GM12878 (cell line): ENCODE data around the gene VEGFA. TPM values are rescaled to one million over a fixed set of nuclear protein-coding genes. Genes with fewer than 3 reads are reported as not detected.

ENCODE experiments used
- ATAC-seq: fragments of 200-7000 bp; cut with Tn5 transposase; 3 replicates; pipeline ENCODE4 v1.9.1; 2020; ENCODE audit warnings: mild to moderate bottlenecking, moderate library complexity
- BruUV-seq: library from RNA; stranded (reverse); fragments of 400-500 nt; replicated peaks from 2 replicates; lab custom pipeline; 2021; lab: Mats Ljungman, UMichigan
- CTCF ChIA-PET: fragments of 300-600 bp; sonication (Branson Sonifier 250); formaldehyde crosslinking; extraction: SDS; loops from one replicate; lab custom pipeline; 2021; ENCODE audit warnings: inconsistent platforms; lab: Yijun Ruan, JAX
- POLR2A ChIA-PET: fragments of 350-600 bp; formaldehyde crosslinking; extraction: SDS; loops from one replicate; lab custom pipeline; 2021; ENCODE audit warnings: inconsistent platforms; lab: Charles Lee
- RAD21 ChIA-PET: fragments of 300-600 bp; sonication (Branson Sonifier 250); formaldehyde crosslinking; loops from one replicate; lab custom pipeline; 2023; ENCODE audit warnings: antibody characterized with exemption; ENCODE audit not compliant: unreplicated experiment; lab: Charles Lee
- SMC1A ChIA-PET: fragments of 300-600 bp; sonication (Branson Sonifier 250); formaldehyde crosslinking; loops from one replicate; lab custom pipeline; 2023; ENCODE audit not compliant: unreplicated experiment, uncharacterized antibody; lab: Charles Lee
- DNase-seq: peaks from one replicate; pipeline ENCODE4 v3.0.0-alpha.2; 2011; ENCODE audit warnings: low read depth, low spot score
- FAIRE-seq: peaks from 3 replicates; lab custom pipeline; 2011; peaks lifted over from hg19 to GRCh38; lab: Jason Lieb, UNC
- H2AFZ ChIP-seq: 2 replicates; pipeline ENCODE4 v1.6.0; 2011; ENCODE audit warnings: low read depth, low read length, control low read depth; ENCODE audit not compliant: control insufficient read depth
- H3K27ac ChIP-seq: 2 replicates; pipeline ENCODE4 v1.5.1; 2011; ENCODE audit warnings: control low read depth; ENCODE audit not compliant: control insufficient read depth, insufficient read depth
- H3K27me3 ChIP-seq, 2 experiments: replicated peaks in 1 of 2; 2 replicates each; pipeline versions ENCODE4 v1.6.0 to v1.6.1; 2011; ENCODE audit warnings: low read length in 1 of 2; ENCODE audit not compliant: control insufficient read depth in 2 of 2, insufficient read depth in 2 of 2
- H3K36me3 ChIP-seq, 2 experiments: 2 replicates each; pipeline ENCODE4 v1.5.1; 2011; ENCODE audit warnings: low read length in 1 of 2; ENCODE audit not compliant: control insufficient read depth in 2 of 2, insufficient read depth in 2 of 2
- H3K4me1 ChIP-seq: 2 replicates; pipeline ENCODE4 v1.6.1; 2011; ENCODE audit warnings: mild to moderate bottlenecking, low read length, moderate library complexity, mixed read lengths; ENCODE audit not compliant: control insufficient read depth, insufficient read depth
- H3K4me2 ChIP-seq: 2 replicates; pipeline ENCODE4 v1.6.0; 2011; ENCODE audit warnings: control low read depth; ENCODE audit not compliant: control insufficient read depth, insufficient read depth
- H3K4me3 ChIP-seq: fragments of 200-600 bp; sonication (generic); 2 replicates; pipeline ENCODE4 v1.5.1; 2016
- H3K79me2 ChIP-seq: 2 replicates; pipeline ENCODE4 v1.6.0; 2011; ENCODE audit warnings: low read length; ENCODE audit not compliant: control insufficient read depth, insufficient read depth
- H3K9ac ChIP-seq: 2 replicates; pipeline ENCODE4 v1.8.0; 2011; ENCODE audit warnings: low read length, control low read depth, mixed read lengths; ENCODE audit not compliant: control insufficient read depth, insufficient read depth
- H3K9me3 ChIP-seq: replicated peaks from 3 replicates; pipeline ENCODE4 v1.5.1; 2011; ENCODE audit warnings: mild to moderate bottlenecking, low read length; ENCODE audit not compliant: control insufficient read depth, insufficient read depth
- H4K20me1 ChIP-seq: 2 replicates; pipeline ENCODE4 v1.6.0; 2011; ENCODE audit not compliant: control insufficient read depth, insufficient read depth
- BACH1 ChIP-seq: fragments of 450-650 bp; IDR thresholded peaks from 2 replicates; pipeline ENCODE4 v1.6.1; 2017; ENCODE audit warnings: mild to moderate bottlenecking, borderline replicate concordance
- BHLHE40 ChIP-seq, 2 experiments: fragments of 450-650 bp in 1 of 2; IDR thresholded peaks; 2 replicates each; pipeline ENCODE4 v1.6.1; 2011 to 2017; ENCODE audit warnings: low read depth in 2 of 2, borderline replicate concordance in 1 of 2, improper control_type of control experiment in 1 of 2, low read length in 1 of 2, mild to moderate bottlenecking in 1 of 2
- BRCA1 ChIP-seq: IDR thresholded peaks from 2 replicates; pipeline ENCODE4 v1.6.1; 2011; ENCODE audit warnings: low read depth, low read length, improper control_type of control experiment
- CEBPB ChIP-seq, 2 experiments: fragments of 150-350 bp in 1 of 2; IDR thresholded peaks; 2 replicates each; pipeline ENCODE4 v1.6.1; 2012 to 2014; ENCODE audit warnings: low read depth in 2 of 2, low read length in 2 of 2, borderline replicate concordance in 1 of 2, inconsistent platforms in 1 of 2
- EP300 ChIP-seq, 2 experiments: fragments of 150-350 bp in 1 of 2; IDR thresholded peaks; 2 replicates each; pipeline ENCODE4 v1.6.1; 2011 to 2012; ENCODE audit warnings: low read depth in 2 of 2, low read length in 2 of 2, borderline replicate concordance in 1 of 2, improper control_type of control experiment in 1 of 2, inconsistent platforms in 1 of 2; ENCODE audit not compliant: control insufficient read depth in 1 of 2
- MEF2B ChIP-seq: fragments of 450-650 bp; IDR thresholded peaks from 2 replicates; pipeline ENCODE4 v1.6.1; 2018; ENCODE audit warnings: mild to moderate bottlenecking, moderate library complexity; ENCODE audit not compliant: partially characterized antibody, poor library complexity, severe bottlenecking
- MYB ChIP-seq: fragments of 150-350 bp; IDR thresholded peaks from 2 replicates; pipeline ENCODE4 v1.6.1; 2014; ENCODE audit warnings: mild to moderate bottlenecking, low read depth, low read length, borderline replicate concordance
- NBN ChIP-seq: fragments of 450-650 bp; IDR thresholded peaks from 2 replicates; pipeline ENCODE4 v1.6.1; 2016
- POLR2AphosphoS5 ChIP-seq: IDR thresholded peaks from 2 replicates; pipeline ENCODE4 v1.6.1; 2011; ENCODE audit warnings: mild to moderate bottlenecking, low read length, inconsistent platforms
- RCOR1 ChIP-seq: conservative IDR thresholded peaks from 2 replicates; pipeline ENCODE4 v1.6.1; 2012; ENCODE audit warnings: low read depth, low read length, improper control_type of control experiment
- SIX5 ChIP-seq: IDR thresholded peaks from 2 replicates; pipeline ENCODE4 v1.6.1; 2011; ENCODE audit warnings: mild to moderate bottlenecking, low read depth, low read length, moderate library complexity; ENCODE audit not compliant: severe bottlenecking
- SMARCA5 ChIP-seq: fragments of 450-650 bp; IDR thresholded peaks from 2 replicates; pipeline ENCODE4 v1.6.1; 2017; ENCODE audit warnings: mild to moderate bottlenecking
- STAT1 ChIP-seq: fragments of 450-650 bp; conservative IDR thresholded peaks from 2 replicates; pipeline ENCODE4 v1.6.1; 2014; ENCODE audit warnings: antibody characterized with exemption, mild to moderate bottlenecking
- TCF12 ChIP-seq: IDR thresholded peaks from 2 replicates; pipeline ENCODE4 v1.6.1; 2011; ENCODE audit warnings: low read depth, mild to moderate bottlenecking, low read length
- ZSCAN29 ChIP-seq: fragments of 450-650 bp; IDR thresholded peaks from 2 replicates; pipeline ENCODE4 v1.6.1; 2017; ENCODE audit warnings: mild to moderate bottlenecking, moderate library complexity
- WGBS: methylation state at CpG from one replicate; pipeline ENCODE4 v1.1.6; 2016; ENCODE audit warnings: low lambda C conversion rate; ENCODE audit not compliant: insufficient replicate concordance, insufficient coverage; ENCODE audit errors: missing lambda C conversion rate; 5-methylcytosine and 5-hydroxymethylcytosine counted together
- in situ Hi-C: fragments of 300-500 bp; cut with MboI; formaldehyde crosslinking; loops from 9 replicates; pipeline ENCODE4 v1.14.3; 2018; ENCODE audit warnings: mixed read lengths
- intact Hi-C: fragments of 100-400 bp; cut with micrococcal nuclease; formaldehyde crosslinking; loops from one replicate; pipeline ENCODE4 v1.14.2; 2022; ENCODE audit not compliant: unreplicated experiment
- polyA plus RNA-seq, 11 experiments: library from polyadenylated mRNA; depleted of rRNA in 4 of 11; unstranded in 6 of 11; stranded (reverse) in 5 of 11; fragments of >200 nt; fragmentation: Nextera tagmentation in 4 of 11; fragmentation: Illumina TruSeq in 1 of 11; extraction: Ambion mirVana in 4 of 11; extraction: Trizol in 1 of 11; gene quantifications; 1 replicate in 1 of 11; 2 replicates in 10 of 11; pipeline versions ENCODE4 v1.2.1 to v1.2.3, GENCODE V29; 2011 to 2016; ENCODE audit warnings: inconsistent platforms in 2 of 11, missing spikeins in 2 of 11, low read depth in 1 of 11
- total RNA-seq, 4 experiments: library from RNA; depleted of rRNA in 3 of 4; stranded (reverse); fragments of >200 nt in 3 of 4; fragmentation: Illumina TruSeq in 1 of 4; extraction: Trizol in 1 of 4; gene quantifications; 2 replicates each; pipeline versions ENCODE4 v1.2.1 to v1.2.3, GENCODE V29; 2013 to 2021
- TF ChIP-seq, protein P1 (sequence below): fragments of 450-650 bp; IDR thresholded peaks from 2 replicates; pipeline ENCODE4 v1.6.1; 2017; ENCODE audit warnings: mild to moderate bottlenecking, moderate library complexity
- TF ChIP-seq, protein P2 (sequence below): IDR thresholded peaks from 2 replicates; pipeline ENCODE4 v1.6.1; 2012; ENCODE audit warnings: mild to moderate bottlenecking, low read depth, low read length

VEGFA gene
- total and polyA plus RNA-seq, 10 of the 15 experiments (the other 5 are each of a cell fraction or from before 2014, with no cell fraction given) = 0.96 to 140 (median 16.9) TPM

DNA sequence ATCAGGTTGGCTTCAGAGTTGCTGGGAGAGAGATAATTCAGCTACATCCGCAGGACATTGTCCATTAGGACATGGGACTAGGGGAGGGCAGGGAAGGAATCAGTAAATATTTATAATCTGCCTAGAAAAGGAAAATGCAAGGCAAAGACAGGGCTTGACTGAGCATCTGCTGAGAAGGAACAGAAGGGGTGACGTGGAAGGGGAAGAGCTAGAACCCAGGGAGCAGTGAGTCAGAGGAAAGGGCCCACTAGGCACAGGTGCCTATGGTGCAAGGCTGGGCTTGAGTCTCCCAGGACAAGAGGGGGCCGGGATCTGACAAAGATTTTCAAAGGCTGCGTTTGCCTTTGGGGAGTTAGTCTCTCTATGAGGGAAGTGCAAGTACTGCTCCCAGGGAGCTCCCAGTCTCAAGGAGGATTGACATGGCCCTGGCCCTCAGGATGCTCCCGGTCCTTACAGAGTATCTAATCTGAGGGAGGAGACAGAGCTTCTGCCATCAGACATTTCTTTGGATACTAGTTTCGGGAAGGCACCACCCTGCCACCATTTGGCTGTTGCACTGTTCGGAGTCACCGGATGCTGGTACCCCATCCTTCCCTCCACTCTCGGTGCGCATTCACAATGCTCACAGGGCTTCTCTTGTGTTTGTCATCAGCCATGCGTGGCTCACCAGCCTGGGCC is 21.9 kb downstream of the VEGFA start:
- no peak for DNase-seq
- no peak overlapping the region for H3K27ac ChIP-seq
- ChIA-PET CTCF (interaction anchor here (1.0 kb wide), 1 partner anchor 10 kb away, joined by 3 read pairs; no protein-coding TSS in a partner anchor), POLR2A (no interaction called here), RAD21 (no interaction called here), SMC1A (no interaction called here)
- no peak overlapping the region for H3K4me3 ChIP-seq
- WGBS = 43% methylated on average over 11 of the region's 11 CpGs
- TF ChIP-seq ZSCAN29 = no peak
- no peak for TF ChIP-seq BRCA1
- TF ChIP-seq EP300 (IDR thresholded peaks at IDR 0.05; ENCODE audit: borderline replicate concordance in 1 of 2, control insufficient read depth in 1 of 2, low read depth in 2 of 2, low read length in 2 of 2) = no peak
- no peak for TF ChIP-seq MYB
- TF ChIP-seq, protein P1, sequence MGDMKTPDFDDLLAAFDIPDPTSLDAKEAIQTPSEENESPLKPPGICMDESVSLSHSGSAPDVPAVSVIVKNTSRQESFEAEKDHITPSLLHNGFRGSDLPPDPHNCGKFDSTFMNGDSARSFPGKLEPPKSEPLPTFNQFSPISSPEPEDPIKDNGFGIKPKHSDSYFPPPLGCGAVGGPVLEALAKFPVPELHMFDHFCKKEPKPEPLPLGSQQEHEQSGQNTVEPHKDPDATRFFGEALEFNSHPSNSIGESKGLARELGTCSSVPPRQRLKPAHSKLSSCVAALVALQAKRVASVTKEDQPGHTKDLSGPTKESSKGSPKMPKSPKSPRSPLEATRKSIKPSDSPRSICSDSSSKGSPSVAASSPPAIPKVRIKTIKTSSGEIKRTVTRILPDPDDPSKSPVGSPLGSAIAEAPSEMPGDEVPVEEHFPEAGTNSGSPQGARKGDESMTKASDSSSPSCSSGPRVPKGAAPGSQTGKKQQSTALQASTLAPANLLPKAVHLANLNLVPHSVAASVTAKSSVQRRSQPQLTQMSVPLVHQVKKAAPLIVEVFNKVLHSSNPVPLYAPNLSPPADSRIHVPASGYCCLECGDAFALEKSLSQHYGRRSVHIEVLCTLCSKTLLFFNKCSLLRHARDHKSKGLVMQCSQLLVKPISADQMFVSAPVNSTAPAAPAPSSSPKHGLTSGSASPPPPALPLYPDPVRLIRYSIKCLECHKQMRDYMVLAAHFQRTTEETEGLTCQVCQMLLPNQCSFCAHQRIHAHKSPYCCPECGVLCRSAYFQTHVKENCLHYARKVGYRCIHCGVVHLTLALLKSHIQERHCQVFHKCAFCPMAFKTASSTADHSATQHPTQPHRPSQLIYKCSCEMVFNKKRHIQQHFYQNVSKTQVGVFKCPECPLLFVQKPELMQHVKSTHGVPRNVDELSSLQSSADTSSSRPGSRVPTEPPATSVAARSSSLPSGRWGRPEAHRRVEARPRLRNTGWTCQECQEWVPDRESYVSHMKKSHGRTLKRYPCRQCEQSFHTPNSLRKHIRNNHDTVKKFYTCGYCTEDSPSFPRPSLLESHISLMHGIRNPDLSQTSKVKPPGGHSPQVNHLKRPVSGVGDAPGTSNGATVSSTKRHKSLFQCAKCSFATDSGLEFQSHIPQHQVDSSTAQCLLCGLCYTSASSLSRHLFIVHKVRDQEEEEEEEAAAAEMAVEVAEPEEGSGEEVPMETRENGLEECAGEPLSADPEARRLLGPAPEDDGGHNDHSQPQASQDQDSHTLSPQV = no peak
- TF ChIP-seq STAT1 = no peak
- TF ChIP-seq CEBPB (IDR thresholded peaks at IDR 0.05; ENCODE audit: borderline replicate concordance in 1 of 2, low read depth in 2 of 2, low read length in 2 of 2) = no peak
- TF ChIP-seq, protein P2, sequence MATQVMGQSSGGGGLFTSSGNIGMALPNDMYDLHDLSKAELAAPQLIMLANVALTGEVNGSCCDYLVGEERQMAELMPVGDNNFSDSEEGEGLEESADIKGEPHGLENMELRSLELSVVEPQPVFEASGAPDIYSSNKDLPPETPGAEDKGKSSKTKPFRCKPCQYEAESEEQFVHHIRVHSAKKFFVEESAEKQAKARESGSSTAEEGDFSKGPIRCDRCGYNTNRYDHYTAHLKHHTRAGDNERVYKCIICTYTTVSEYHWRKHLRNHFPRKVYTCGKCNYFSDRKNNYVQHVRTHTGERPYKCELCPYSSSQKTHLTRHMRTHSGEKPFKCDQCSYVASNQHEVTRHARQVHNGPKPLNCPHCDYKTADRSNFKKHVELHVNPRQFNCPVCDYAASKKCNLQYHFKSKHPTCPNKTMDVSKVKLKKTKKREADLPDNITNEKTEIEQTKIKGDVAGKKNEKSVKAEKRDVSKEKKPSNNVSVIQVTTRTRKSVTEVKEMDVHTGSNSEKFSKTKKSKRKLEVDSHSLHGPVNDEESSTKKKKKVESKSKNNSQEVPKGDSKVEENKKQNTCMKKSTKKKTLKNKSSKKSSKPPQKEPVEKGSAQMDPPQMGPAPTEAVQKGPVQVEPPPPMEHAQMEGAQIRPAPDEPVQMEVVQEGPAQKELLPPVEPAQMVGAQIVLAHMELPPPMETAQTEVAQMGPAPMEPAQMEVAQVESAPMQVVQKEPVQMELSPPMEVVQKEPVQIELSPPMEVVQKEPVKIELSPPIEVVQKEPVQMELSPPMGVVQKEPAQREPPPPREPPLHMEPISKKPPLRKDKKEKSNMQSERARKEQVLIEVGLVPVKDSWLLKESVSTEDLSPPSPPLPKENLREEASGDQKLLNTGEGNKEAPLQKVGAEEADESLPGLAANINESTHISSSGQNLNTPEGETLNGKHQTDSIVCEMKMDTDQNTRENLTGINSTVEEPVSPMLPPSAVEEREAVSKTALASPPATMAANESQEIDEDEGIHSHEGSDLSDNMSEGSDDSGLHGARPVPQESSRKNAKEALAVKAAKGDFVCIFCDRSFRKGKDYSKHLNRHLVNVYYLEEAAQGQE = no peak
- no peak for TF ChIP-seq BACH1
- no peak for TF ChIP-seq MEF2B
- no peak for TF ChIP-seq POLR2AphosphoS5
- TF ChIP-seq NBN = no peak
- no peak for TF ChIP-seq BHLHE40 (IDR thresholded peaks at IDR 0.05; ENCODE audit: borderline replicate concordance in 1 of 2, low read depth in 2 of 2, low read length in 1 of 2)
- TF ChIP-seq TCF12 = no peak
- no peak for TF ChIP-seq RCOR1
- TF ChIP-seq SIX5 = no peak
- TF ChIP-seq SMARCA5 = no peak
- intact Hi-C loops (no loop called here), in situ Hi-C loops (no loop called here)
- H3K4me2 ChIP-seq = no peak overlapping the region
- no peaks in the 10 kb centered on the region for H3K9me3 ChIP-seq
- H2AFZ ChIP-seq = no peak overlapping the region
- H4K20me1 ChIP-seq = no peaks in the 10 kb centered on the region
- ATAC-seq = no peak
- no peaks in the 10 kb centered on the region; a peak in 1 of 4 replicates for H3K36me3 ChIP-seq
- H3K27me3 ChIP-seq = no peaks in the 10 kb centered on the region; a peak in 1 of 4 replicates
- no peak for FAIRE-seq
- no peaks in the 10 kb centered on the region for H3K4me1 ChIP-seq
- H3K9ac ChIP-seq = no peak overlapping the region
- H3K79me2 ChIP-seq = no peaks in the 10 kb centered on the region
- BruUV-seq = no TSS peak
